ENCODE results near the gene TRMT112.
A peak's percentile ranks its signal among the peaks of the same experiment; 100 is the strongest.

Gene TRMT112

DNA sequence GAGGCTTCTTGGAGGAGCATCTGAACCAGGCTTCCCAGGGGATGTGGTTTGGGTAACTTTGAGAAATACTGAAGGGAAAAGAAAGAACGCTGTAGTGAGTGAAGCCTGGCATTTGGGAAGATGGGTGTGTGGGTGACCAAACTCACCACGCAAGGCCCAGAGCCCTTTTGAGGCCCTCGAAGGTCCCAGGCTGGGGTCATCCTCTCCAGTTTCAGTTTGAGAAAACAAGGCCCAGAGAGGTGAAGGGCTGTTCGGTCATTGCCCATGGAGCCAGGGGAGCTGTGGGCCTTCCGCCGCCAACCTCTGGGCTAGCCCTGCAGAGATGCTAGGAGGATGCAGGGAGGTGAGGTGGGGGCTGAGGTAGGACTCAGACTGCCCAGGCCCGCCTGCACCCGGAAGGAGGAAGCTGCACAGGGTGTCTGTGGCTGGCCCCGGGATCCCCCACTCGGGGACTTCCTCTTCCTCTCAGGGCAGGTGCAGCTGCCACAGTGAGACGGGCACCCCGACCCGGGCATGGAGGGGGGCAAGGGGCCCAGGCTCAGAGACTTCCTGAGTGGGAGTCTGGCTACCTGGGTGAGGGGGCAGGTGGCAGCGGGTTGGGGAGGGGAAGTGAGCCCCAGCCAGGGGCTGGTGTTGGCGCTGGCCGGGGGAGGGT, 22.5 kb upstream of the TRMT112 start, which contains the start of gene CCDC88B:
TSS of gene CCDC88B (plus strand) at position 451 of the 655 bp plus-strand sequence. CDS start at position 514, 63 bp downstream.
- H3K4me1 ChIP-seq (ENCODE audit: control insufficient read depth, insufficient read depth, low read length): peaks cover 5% of the 10 kb centered on the region; the same call in 1 of the 2 replicates
- H3K36me3 ChIP-seq (ENCODE audit: control insufficient read depth, insufficient read depth, low read length): no peaks in the 10 kb centered on the region
- H3K9ac ChIP-seq (ENCODE audit: low read depth, low read length): no peak within 1 kb of the TSS
- no peak within 1 kb of the TSS for H3K27ac ChIP-seq (ENCODE audit: low read depth, low read length)
- no peaks in the 10 kb centered on the region for H3K27me3 ChIP-seq (ENCODE audit: control insufficient read depth, insufficient read depth, low read length)
- peak within 1 kb of the TSS; percentile 69 for H3K4me3 ChIP-seq (ENCODE audit: low read depth, low read length)
- H3K9me3 ChIP-seq (ENCODE audit: control insufficient read depth, insufficient read depth, low read length): no peaks in the 10 kb centered on the region

DNA sequence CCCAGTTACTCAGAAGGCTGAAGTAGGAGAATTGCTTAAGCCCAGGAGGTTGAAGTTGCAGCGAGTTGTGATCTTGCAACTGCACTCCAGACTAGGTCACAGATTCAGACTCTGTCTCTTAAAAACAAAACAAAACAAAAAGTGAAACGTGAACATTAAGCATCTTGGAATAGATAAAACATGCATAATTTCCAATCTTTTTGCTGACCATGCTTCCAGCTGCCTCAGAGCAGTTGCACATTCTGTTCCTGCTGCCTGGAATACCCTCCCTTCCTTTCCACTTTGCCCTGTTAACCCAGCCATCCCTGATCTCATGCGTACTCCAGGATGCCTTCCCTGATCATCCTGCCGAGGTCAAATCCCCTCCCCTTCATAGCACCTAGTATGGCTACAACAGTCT, 21.9 kb upstream of the TRMT112 start:
- H3K9ac ChIP-seq (ENCODE audit: low read depth, low read length): no peak overlapping the region
- H3K4me3 ChIP-seq (ENCODE audit: low read depth, low read length): no peak overlapping the region
- no peaks in the 10 kb centered on the region for H3K36me3 ChIP-seq (ENCODE audit: control insufficient read depth, insufficient read depth, low read length)
- no peaks in the 10 kb centered on the region for H3K27me3 ChIP-seq (ENCODE audit: control insufficient read depth, insufficient read depth, low read length)
- H3K9me3 ChIP-seq (ENCODE audit: control insufficient read depth, insufficient read depth, low read length): no peaks in the 10 kb centered on the region
- no peak overlapping the region for H3K27ac ChIP-seq (ENCODE audit: low read depth, low read length)
- H3K4me1 ChIP-seq (ENCODE audit: control insufficient read depth, insufficient read depth, low read length): peaks cover 5% of the 10 kb centered on the region; the same call in 1 of the 2 replicates

DNA sequence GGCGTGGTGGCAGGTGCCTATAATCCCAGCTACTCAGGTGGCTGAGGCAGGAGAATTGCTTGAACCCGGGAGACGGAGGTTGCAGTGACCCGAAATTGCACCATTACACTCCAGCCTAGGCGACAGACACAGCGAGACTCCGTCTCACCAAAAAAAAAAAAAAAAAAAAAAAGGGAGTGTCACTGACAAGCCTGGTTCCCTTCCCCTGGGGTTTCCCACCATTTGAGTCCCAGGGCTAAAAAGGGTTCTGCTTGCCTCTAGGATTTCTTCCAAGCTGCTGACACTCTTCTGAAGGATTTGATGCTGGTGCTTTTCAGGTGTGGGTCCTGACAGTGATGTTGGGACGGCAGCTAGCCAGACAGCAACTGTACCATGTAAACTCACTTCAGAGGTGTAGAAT, 21.4 kb upstream of the TRMT112 start:
- no peak overlapping the region for H3K9ac ChIP-seq (ENCODE audit: low read depth, low read length)
- no peaks in the 10 kb centered on the region for H3K9me3 ChIP-seq (ENCODE audit: control insufficient read depth, insufficient read depth, low read length)
- H3K4me3 ChIP-seq (ENCODE audit: low read depth, low read length): no peak overlapping the region
- no peak overlapping the region for H3K27ac ChIP-seq (ENCODE audit: low read depth, low read length)
- H3K27me3 ChIP-seq (ENCODE audit: control insufficient read depth, insufficient read depth, low read length): no peaks in the 10 kb centered on the region
- peaks cover 5% of the 10 kb centered on the region; the same call in 1 of the 2 replicates for H3K4me1 ChIP-seq (ENCODE audit: control insufficient read depth, insufficient read depth, low read length)
- no peaks in the 10 kb centered on the region for H3K36me3 ChIP-seq (ENCODE audit: control insufficient read depth, insufficient read depth, low read length)

DNA sequence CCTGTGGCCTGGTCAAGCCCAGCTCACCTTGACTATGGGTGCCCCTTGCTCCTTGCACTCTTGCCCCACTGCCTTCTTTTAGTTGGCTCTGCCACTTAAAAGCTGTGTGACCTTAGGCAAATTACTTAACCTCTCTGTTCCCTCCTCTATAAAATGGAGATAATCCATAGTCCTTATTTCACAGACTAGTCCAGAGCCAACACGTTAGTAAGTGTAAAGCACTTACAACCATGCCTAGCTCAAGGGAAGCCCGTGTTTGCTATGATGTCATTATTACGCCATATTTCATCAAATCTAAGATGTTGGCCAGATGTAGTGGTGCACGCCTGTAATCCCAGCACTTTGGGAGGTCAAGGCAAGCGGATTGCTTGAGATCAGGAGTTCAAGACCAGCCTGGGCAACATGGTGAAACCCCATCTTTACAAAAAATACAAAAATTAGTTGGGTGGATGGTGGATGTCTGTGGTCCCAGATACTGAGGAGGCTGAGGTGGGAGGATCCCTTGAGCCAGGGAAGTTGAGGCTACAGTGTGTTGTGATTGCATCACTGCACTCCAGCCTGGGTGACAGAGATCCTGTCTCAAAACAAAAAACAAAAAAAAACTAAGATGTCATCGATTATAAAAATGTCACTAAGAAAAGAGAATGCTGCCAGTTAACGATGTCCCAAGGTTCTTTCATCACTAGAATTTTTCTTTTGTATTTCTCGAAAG, 20.3 kb upstream of the TRMT112 start:
- Histone ChIP-seq H3K4me1 (ENCODE audit: control insufficient read depth, insufficient read depth, low read length) (peaks cover 5% of the 10 kb centered on the region; the same call in 1 of the 2 replicates), H3K9me3 (ENCODE audit: control insufficient read depth, insufficient read depth, low read length) (no peaks in the 10 kb centered on the region), H3K27ac (ENCODE audit: low read depth, low read length) (no peak overlapping the region), H3K4me3 (ENCODE audit: low read depth, low read length) (no peak overlapping the region), H3K9ac (ENCODE audit: low read depth, low read length) (no peak overlapping the region), H3K27me3 (ENCODE audit: control insufficient read depth, insufficient read depth, low read length) (no peaks in the 10 kb centered on the region), H3K36me3 (ENCODE audit: control insufficient read depth, insufficient read depth, low read length) (no peaks in the 10 kb centered on the region)

DNA sequence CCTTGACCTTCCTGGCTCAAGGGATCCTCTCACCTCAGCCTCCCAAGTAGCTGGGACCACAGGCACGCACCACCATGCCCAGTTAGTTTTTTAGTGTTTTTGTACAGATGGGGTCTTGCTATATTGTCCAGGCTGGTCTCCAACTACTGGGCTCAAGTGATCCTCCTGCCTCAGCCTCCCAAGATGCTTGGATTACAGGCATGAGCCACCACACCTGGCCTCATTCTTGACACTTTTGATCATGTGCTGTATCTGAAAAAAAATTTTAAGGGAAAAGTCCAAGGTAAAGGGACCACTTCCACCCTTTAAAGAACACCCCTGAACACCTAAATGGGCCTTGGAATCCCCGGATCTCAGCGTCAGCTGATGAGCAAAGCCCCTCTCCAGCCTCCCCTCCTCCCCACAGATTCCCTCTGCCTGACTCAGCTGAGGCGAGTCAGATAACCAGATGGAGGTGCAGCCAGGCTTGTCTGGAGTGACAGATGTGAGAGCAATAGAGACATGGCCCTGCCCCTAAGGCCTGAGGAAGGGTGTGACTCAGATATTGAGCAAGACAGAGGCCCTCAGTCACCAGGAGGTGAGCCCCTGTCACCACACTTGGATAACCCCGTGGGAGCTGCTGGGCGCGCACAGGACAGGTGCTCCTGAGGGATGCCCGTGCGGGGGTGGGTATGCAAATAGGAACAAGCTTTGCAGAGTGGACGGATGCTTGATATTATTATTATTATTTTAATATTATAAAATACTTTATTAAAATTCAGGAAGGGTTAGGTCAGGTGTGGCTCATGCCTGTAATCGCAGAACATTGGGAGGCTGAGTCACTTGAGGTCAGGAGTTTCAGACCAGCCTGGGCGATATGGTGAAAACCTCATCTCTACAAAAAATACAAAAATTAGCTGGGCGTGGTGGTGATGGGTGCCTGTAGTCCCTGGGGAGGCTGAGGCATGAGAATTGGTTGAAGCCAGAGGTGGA, 17.7 kb upstream of the TRMT112 start:
- Histone ChIP-seq H3K4me1 (ENCODE audit: control insufficient read depth, insufficient read depth, low read length) (peaks cover 4% of the 10 kb centered on the region), H3K27ac (ENCODE audit: low read depth, low read length) (no peak overlapping the region), H3K9ac (ENCODE audit: low read depth, low read length) (no peak overlapping the region), H3K27me3 (ENCODE audit: control insufficient read depth, insufficient read depth, low read length) (no peaks in the 10 kb centered on the region), H3K36me3 (ENCODE audit: control insufficient read depth, insufficient read depth, low read length) (no peaks in the 10 kb centered on the region), H3K9me3 (ENCODE audit: control insufficient read depth, insufficient read depth, low read length) (no peaks in the 10 kb centered on the region), H3K4me3 (ENCODE audit: low read depth, low read length) (no peak overlapping the region)

DNA sequence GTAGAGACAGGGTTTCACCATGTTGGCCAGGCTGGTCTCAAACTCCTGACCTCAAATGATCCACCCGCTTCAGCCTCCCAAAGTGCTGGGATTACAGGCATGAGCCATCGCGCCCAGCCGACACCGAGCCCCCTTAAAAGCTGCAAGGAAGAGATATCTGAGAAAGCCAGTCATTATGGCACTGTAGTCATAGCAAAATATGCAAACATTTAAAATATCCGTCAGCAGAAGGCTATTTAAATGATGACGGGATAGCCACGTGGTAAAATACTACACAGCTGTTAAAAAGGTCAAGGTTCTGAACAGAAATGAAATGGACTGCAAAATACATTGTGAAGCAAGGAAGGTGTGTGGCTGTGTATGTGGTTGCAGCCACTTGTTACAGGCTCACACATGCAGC, 16.2 kb upstream of the TRMT112 start:
- Histone ChIP-seq H3K4me3 (ENCODE audit: low read depth, low read length) (no peak overlapping the region), H3K27me3 (ENCODE audit: control insufficient read depth, insufficient read depth, low read length) (no peaks in the 10 kb centered on the region), H3K27ac (ENCODE audit: low read depth, low read length) (no peak overlapping the region), H3K9me3 (ENCODE audit: control insufficient read depth, insufficient read depth, low read length) (no peaks in the 10 kb centered on the region), H3K9ac (ENCODE audit: low read depth, low read length) (no peak overlapping the region), H3K36me3 (ENCODE audit: control insufficient read depth, insufficient read depth, low read length) (no peaks in the 10 kb centered on the region), H3K4me1 (ENCODE audit: control insufficient read depth, insufficient read depth, low read length) (peaks cover 4% of the 10 kb centered on the region)

DNA sequence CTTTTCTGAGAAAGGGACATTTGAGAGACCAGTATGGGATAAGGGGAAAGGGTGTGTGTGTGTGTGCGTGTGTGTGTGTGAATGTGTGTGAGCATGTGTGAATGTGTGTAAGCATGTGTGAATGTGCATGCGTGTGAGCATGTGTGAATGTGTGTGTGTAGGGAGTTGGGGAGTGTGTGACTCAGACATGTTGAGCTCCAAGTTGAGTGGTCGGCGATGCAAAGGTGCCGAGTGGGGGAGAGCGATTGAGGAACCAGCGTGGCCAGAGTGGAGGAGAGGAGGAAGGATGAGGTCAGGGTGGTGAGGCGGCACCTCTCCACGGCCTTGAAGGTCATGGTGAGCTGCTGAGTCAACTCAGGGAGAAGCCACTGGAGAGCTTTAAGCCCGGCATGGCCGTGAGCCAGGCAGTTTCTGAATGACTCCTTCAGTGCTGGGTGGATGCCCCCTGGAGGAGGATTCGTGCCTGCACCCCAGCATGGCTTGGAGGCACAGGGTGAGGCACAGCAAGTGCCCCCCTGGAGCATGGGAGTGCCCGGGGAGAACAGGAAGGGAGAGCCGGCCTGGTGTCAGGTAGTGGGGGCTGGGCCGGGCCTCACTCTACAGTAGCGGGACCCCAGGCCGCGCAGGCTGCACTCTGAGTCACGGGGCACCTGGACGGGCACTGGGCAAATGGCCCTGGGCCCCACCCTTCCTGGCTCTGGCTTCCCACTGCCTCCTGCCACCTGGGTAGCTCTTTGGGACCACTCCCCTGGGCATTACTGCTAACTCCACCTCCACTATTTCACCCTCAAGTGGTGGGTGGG, 14.4 kb upstream of the TRMT112 start:
- H3K4me3 ChIP-seq (ENCODE audit: low read depth, low read length): no peak overlapping the region
- peaks cover 4% of the 10 kb centered on the region for H3K4me1 ChIP-seq (ENCODE audit: control insufficient read depth, insufficient read depth, low read length)
- no peak overlapping the region for H3K9ac ChIP-seq (ENCODE audit: low read depth, low read length)
- no peaks in the 10 kb centered on the region for H3K9me3 ChIP-seq (ENCODE audit: control insufficient read depth, insufficient read depth, low read length)
- no peak overlapping the region for H3K27ac ChIP-seq (ENCODE audit: low read depth, low read length)
- no peaks in the 10 kb centered on the region for H3K27me3 ChIP-seq (ENCODE audit: control insufficient read depth, insufficient read depth, low read length)
- no peaks in the 10 kb centered on the region for H3K36me3 ChIP-seq (ENCODE audit: control insufficient read depth, insufficient read depth, low read length)

DNA sequence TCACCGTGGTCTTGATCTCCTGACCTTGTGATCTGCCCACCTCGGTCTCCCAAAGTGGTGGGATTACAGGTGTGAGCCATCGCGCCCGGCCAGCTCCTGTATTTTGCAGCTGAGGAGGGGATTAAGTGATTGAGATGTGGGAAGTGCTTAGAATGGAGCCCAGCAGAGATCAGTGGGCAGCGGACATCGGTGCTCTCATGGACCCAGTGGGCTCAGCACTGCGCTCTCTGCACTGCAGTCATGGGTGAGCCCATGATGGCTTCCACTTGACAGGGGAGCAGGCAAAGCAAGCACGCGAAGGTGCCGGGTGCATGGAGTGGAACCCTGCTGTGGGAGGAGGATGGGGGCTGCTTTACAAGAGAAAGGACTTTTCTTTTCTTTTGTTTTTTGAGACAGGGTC, 13.5 kb upstream of the TRMT112 start:
- no peak overlapping the region for H3K4me3 ChIP-seq (ENCODE audit: low read depth, low read length)
- H3K9me3 ChIP-seq (ENCODE audit: control insufficient read depth, insufficient read depth, low read length): no peaks in the 10 kb centered on the region
- H3K27me3 ChIP-seq (ENCODE audit: control insufficient read depth, insufficient read depth, low read length): no peaks in the 10 kb centered on the region
- H3K9ac ChIP-seq (ENCODE audit: low read depth, low read length): no peak overlapping the region
- H3K27ac ChIP-seq (ENCODE audit: low read depth, low read length): no peak overlapping the region
- peaks cover 4% of the 10 kb centered on the region for H3K4me1 ChIP-seq (ENCODE audit: control insufficient read depth, insufficient read depth, low read length)
- H3K36me3 ChIP-seq (ENCODE audit: control insufficient read depth, insufficient read depth, low read length): no peaks in the 10 kb centered on the region

DNA sequence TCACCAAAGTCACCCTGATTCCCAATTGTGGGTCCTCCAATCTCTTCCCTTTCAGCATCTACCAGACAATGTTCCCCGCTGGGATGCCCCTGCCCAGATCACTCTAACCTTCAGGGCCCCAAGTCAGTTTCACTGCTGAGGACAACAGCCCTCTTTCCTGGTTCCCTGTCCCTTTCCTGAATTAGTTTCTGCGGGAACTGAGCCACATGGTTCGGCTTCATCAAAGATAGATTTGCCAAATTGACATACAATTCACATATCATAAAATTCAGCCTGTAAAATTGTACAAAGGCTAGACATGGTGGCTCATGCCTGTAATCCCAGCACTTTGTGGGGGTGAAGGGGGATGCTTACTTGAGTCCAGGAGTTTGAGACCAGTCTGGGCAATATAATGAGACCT, 10.6 kb upstream of the TRMT112 start:
- Histone ChIP-seq H3K36me3 (ENCODE audit: control insufficient read depth, insufficient read depth, low read length) (0 out of 2 replicates have a peak, but pooled peaks cover under 1% of the 10 kb centered on the region), H3K27me3 (ENCODE audit: control insufficient read depth, insufficient read depth, low read length) (no peaks in the 10 kb centered on the region), H3K27ac (ENCODE audit: low read depth, low read length) (no peak overlapping the region), H3K9me3 (ENCODE audit: control insufficient read depth, insufficient read depth, low read length) (no peaks in the 10 kb centered on the region), H3K4me3 (ENCODE audit: low read depth, low read length) (no peak overlapping the region), H3K4me1 (ENCODE audit: control insufficient read depth, insufficient read depth, low read length) (peaks cover 4% of the 10 kb centered on the region), H3K9ac (ENCODE audit: low read depth, low read length) (no peak overlapping the region)

DNA sequence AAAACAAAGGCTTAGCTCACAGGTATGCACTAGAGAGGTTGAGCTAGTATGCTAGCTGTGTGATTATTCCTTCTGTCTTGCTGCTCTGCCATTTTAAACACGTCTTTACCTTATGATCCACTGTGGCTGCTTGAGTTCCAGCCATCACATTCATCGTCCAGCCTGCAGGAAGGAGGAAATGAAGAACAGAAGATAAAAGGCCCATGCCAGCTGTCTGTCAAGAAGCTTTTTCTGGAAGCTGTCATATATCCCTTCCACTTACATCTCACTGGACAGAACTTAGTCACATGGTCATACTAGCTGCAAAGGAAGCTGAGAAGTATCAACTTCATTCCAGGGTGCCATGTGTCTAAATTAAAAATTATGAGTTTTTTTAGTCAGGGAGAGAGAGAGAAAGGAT, 10.0 kb upstream of the TRMT112 start:
- Histone ChIP-seq H3K36me3 (ENCODE audit: control insufficient read depth, insufficient read depth, low read length) (peaks cover 6% of the 10 kb centered on the region), H3K27me3 (ENCODE audit: control insufficient read depth, insufficient read depth, low read length) (no peaks in the 10 kb centered on the region), H3K27ac (ENCODE audit: low read depth, low read length) (no peak overlapping the region), H3K9ac (ENCODE audit: low read depth, low read length) (no peak overlapping the region), H3K4me3 (ENCODE audit: low read depth, low read length) (no peak overlapping the region), H3K4me1 (ENCODE audit: control insufficient read depth, insufficient read depth, low read length) (peaks cover 4% of the 10 kb centered on the region), H3K9me3 (ENCODE audit: control insufficient read depth, insufficient read depth, low read length) (no peaks in the 10 kb centered on the region)

All from HUES48 (cell line).